Stimulated activated CD8-positive, alpha-beta memory T cell treated with anti-CD3 and anti-CD28 coated beads, Interleukin-7, amount 100 ng/mL, for 4 hours (primary cell): ENCODE measurements around the gene KHDC1L.
"Not testable (repeated sequence)": the region's sequence is repeated elsewhere in the genome, so short reads cannot be mapped to it uniquely, and the experiment has no call there.

ENCODE experiments used
- DNase-seq, 2 donors: peaks; one replicate each; pipeline ENCODE4 v3.0.0-alpha.2; 2020; ENCODE audit warnings: low read depth in 2 of 2

The KHDC1L gene

DNA sequence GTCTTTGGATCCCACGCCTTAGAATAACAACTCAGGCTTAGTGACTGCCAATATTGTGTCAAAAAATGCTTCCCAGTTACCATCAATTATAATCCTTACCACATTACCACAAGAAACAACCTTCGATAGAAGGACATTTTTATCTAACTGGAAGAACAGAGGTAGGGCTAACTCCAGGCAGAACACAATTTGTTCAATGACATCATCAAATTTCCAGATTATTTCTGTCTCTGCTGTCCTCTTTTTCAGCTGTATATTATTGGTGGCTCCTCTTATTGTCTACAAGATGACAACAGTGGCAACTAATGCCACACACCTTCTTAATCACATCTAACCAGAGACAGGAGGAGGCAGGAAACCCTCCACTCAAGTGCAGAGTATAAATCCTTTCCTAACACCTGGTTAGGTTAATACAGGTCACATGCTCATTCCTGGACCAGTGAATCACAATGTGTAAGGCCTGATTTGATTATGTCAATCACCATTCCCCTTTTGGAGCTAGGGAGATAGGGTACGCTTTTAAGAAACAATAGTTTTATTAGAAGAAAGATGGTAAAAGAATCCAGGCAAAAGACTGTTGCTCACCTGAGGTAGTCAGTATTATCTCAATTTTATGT is 18.0 kb downstream of the KHDC1L start:
- no peak for DNase-seq

DNA sequence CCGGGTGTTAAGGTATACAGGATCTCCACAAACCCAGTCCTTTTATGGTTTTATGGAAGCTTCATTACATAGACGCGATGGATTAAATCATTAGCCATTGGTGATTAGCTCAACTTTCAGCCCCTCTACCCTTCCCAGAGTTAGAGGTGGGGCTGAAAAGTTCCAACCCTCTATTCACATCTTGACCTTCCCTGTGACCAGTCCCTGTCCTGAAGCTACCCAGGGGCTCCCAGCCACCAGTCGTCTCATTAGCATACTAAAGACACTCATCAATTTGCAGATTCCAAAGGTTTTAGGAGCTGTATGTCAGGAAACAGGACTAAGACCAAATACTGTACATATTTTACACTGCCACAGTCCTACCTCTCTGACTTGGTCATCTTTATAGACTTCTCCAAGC is 21.0 kb downstream of the KHDC1L start:
- no peak for DNase-seq

GRCh38 chr6:73203098-73203497 is 22.2 kb downstream of the KHDC1L start:
- DNase-seq: no peak

DNA sequence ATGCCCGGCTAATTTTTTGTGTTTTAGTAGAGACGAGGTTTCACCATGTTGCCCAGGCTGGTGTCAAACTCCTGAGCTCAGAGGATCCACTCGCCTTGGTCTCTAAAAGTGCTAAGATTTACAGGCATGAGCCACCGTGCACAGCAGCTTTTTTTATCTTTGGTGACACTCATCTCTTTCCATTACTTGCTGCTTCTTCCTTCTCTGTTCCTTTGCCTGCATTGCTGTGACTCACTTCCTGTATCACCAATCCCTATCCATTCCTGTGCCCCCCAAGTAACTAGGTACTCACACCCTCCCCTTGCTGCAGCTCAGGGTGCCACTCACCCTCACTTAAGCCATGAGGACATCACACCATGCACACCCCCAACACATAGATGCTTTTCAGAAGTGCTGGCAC is 24.6 kb downstream of the KHDC1L start:
- no peak for DNase-seq

GRCh38 chr6:73200247-73200646 is 25.0 kb downstream of the KHDC1L start:
- DNase-seq: no peak

DNA sequence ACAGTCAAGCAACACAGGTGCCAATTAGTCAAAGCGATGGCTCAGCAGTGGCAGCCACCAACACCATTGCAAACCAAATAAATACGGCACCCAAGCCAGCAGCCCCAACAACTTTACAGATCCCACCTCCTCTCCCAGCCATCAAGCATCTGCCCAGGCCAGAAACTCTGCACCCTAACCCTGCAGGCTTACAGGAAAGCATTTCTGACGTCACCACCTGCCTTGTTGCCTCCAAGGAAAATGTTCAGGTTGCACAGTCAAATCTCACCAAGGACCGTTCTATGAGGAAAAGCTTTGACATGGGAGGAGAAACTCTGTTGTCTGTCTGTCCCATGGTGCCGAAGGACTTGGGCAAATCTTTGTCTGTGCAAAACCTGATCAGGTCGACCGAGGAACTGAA is 30.6 kb downstream of the KHDC1L start:
- no peak for DNase-seq

GRCh38 chr6:73193302-73193701 is 32.0 kb downstream of the KHDC1L start:
- not testable (repeated sequence) for DNase-seq

GRCh38 chr6:73182021-73182607 is 43.2 kb downstream of the KHDC1L start:
- no peak for DNase-seq

DNA sequence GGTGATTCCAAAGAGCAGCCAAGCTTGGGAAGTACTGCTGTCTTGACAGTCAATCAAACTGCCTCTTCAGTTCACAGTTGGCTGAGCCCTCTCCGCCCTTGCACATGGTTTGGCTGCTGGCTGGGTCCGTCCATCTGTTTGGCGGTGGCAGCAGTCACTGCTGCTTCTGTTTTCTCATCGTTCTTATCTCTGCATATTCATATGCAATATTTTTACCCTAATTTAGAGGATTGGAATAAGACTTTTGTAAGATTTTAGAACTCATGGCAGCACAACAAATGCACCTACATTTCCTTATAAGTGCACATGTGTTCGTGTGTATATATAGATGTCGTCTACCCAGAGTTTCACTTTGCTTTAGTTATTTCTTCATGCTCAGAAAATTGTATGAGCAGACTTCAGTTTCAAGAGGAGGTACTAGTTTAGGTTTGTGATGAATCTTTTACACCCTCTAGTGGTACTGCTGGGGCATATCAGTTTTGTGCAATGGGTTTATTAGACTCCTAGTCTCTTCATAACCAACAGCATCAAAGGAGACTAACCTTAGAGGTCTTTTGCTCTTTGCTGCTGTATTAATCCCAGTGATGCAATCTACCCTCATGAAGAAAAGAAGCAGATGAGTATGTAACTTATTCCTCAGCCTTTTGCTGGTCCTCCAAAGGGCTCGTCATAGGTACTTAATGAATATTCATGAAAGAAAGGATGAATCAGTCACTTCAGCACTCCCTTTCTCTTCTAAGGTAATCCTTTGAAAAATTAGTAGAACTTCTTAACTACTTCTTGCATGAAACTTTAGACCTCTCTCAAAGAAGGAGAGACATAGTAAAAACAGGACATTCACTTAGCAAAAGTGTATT is 44.3 kb downstream of the KHDC1L start:
- no peak for DNase-seq

- no peak for DNase-seq
These were observed 45.1 kb downstream of the KHDC1L start for GRCh38 chr6:73180076-73180738.

GRCh38 chr6:73177221-73177944 is 47.9 kb downstream of the KHDC1L start:
- DNase-seq: no peak

DNA sequence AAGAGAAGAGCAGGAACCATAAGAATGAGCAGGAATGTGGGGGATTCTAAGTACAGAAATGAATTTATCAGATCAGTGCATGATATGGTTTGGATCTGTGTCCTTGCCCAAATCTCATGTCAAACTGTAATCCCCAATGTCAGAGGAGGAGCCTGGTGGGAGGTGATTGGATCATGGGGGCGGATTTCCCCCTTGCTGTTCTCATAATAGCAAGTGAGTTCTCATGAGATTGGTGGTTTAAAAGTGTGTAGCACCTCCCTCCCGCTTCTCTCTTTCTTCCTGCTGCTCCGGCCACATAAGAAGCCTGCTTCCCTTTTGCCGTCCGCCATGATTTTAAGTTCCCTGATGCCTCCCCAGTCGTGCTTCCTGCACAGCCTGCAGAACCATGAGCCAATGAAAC is 49.2 kb downstream of the KHDC1L start:
- DNase-seq: no peak

DNA sequence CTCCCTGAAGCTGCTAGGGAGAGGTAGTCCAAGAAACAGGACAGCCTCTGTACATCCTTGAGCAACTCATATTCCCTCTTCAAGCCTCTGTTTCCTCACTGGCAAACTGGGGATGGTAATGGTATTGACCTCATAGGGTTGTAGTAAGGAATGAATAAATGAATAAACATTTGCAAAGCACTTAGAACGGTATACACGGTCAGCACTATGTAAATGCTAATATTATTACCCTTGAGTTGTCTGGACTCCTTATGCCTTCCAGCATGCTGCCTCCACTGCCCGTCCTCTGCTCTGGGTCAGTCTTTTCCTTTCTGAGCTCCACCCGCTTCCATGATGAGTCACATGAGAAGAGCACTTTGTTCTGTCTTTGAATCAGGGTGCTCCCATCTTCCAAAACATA is 50.6 kb downstream of the KHDC1L start:
- DNase-seq: no peak
